IMR-90 (cell line): ENCODE results near the gene CAB39. TPM values are rescaled to one million over a fixed set of nuclear protein-coding genes. Genes with fewer than 3 reads are reported as not detected.

ENCODE experiments used
- ATAC-seq: fragments of 200-7000 bp; cut with Tn5 transposase; 2 replicates; pipeline ENCODE4 v1.9.1; 2020; ENCODE audit warnings: low read depth, mild to moderate bottlenecking, moderate library complexity
- BruUV-seq: library from RNA; stranded (reverse); fragments of 400-500 nt; replicated peaks from 2 replicates; lab custom pipeline; 2021; lab: Mats Ljungman, UMichigan
- CTCF ChIA-PET: fragments of 300-600 bp; formaldehyde crosslinking; extraction: SDS; loops from one replicate; lab custom pipeline; 2021; ENCODE audit warnings: antibody characterized with exemption; lab: Yijun Ruan, JAX
- POLR2A ChIA-PET: fragments of 300-600 bp; sonication (Branson Sonifier 250); formaldehyde crosslinking; loops from one replicate; lab custom pipeline; 2022; ENCODE audit warnings: antibody characterized with exemption; ENCODE audit not compliant: unreplicated experiment; lab: Charles Lee
- DNase-seq: peaks from one replicate; pipeline ENCODE4 v3.0.0; 2013
- H2AFZ ChIP-seq: replicated peaks from 2 replicates; pipeline ENCODE3; 2013; ENCODE audit warnings: low read length, mild to moderate bottlenecking; ENCODE audit not compliant: poor library complexity
- H2AK5ac ChIP-seq: 2 replicates; pipeline ENCODE4 v1.6.1; 2013; ENCODE audit warnings: low read depth, low read length, inconsistent platforms
- H2AK9ac ChIP-seq: replicated peaks from 2 replicates; pipeline ENCODE3; 2013; ENCODE audit warnings: mild to moderate bottlenecking, low read depth, low read length, moderate library complexity; ENCODE audit not compliant: poor library complexity
- H2BK120ac ChIP-seq: 2 replicates; pipeline ENCODE4 v1.6.1; 2013; ENCODE audit warnings: low read depth, low read length, inconsistent platforms
- H2BK15ac ChIP-seq: 3 replicates; pipeline ENCODE4 v1.6.1; 2013; ENCODE audit warnings: low read depth, low read length, inconsistent platforms
- H2BK20ac ChIP-seq: 2 replicates; pipeline ENCODE4 v1.6.1; 2013; ENCODE audit warnings: low read depth, mild to moderate bottlenecking, inconsistent platforms, low read length, moderate library complexity
- H2BK5ac ChIP-seq: 2 replicates; pipeline ENCODE4 v1.6.1; 2013; ENCODE audit warnings: mild to moderate bottlenecking, low read depth, low read length, inconsistent platforms; ENCODE audit not compliant: poor library complexity, severe bottlenecking
- H3K14ac ChIP-seq: replicated peaks from 2 replicates; pipeline ENCODE4 v1.6.1; 2013; ENCODE audit warnings: low read depth, low read length, inconsistent platforms
- H3K18ac ChIP-seq: 2 replicates; pipeline ENCODE4 v1.6.1; 2013; ENCODE audit warnings: low read depth, low read length, control low read depth
- H3K23ac ChIP-seq: 2 replicates; pipeline ENCODE4 v1.6.1; 2013; ENCODE audit warnings: low read depth, low read length, inconsistent platforms
- H3K27ac ChIP-seq: 2 replicates; pipeline ENCODE4 v1.5.1; 2013; ENCODE audit warnings: mild to moderate bottlenecking, control low read depth, low read length; ENCODE audit not compliant: insufficient read depth
- H3K27me3 ChIP-seq: 2 replicates; pipeline ENCODE4 v1.6.1; 2013; ENCODE audit warnings: low read length; ENCODE audit not compliant: control insufficient read depth, insufficient read depth
- H3K36me3 ChIP-seq: 2 replicates; pipeline ENCODE4 v1.6.1; 2013; ENCODE audit warnings: low read length, mixed read lengths; ENCODE audit not compliant: control insufficient read depth, insufficient read depth
- H3K4ac ChIP-seq: 2 replicates; pipeline ENCODE4 v1.6.1; 2013; ENCODE audit warnings: low read depth, low read length, inconsistent platforms
- H3K4me1 ChIP-seq: 2 replicates; pipeline ENCODE4 v1.6.1; 2013; ENCODE audit warnings: low read length, mixed read lengths; ENCODE audit not compliant: control insufficient read depth, insufficient read depth
- H3K4me2 ChIP-seq: 2 replicates; pipeline ENCODE4 v1.6.1; 2013; ENCODE audit warnings: low read depth, mild to moderate bottlenecking, control low read depth, low read length, moderate library complexity
- H3K4me3 ChIP-seq: 2 replicates; pipeline ENCODE4 v1.5.1; 2013; ENCODE audit warnings: low read depth, mild to moderate bottlenecking, control low read depth, low read length, moderate library complexity; ENCODE audit not compliant: insufficient read depth
- H3K56ac ChIP-seq: 2 replicates; pipeline ENCODE4 v1.6.1; 2013; ENCODE audit warnings: low read length, inconsistent platforms; ENCODE audit not compliant: insufficient read depth; ENCODE audit errors: extremely low read depth
- H3K79me1 ChIP-seq, 2 experiments: 2 replicates each; pipeline ENCODE4 v1.6.1; 2013; ENCODE audit warnings: low read length in 2 of 2, inconsistent platforms in 1 of 2, low read depth in 1 of 2
- H3K9ac ChIP-seq: 2 replicates; pipeline ENCODE4 v1.6.1; 2013; ENCODE audit warnings: low read depth, low read length, control low read depth
- H3K9me1 ChIP-seq: 2 replicates; pipeline ENCODE4 v1.6.1; 2013; ENCODE audit warnings: low read length, inconsistent platforms; ENCODE audit not compliant: insufficient read depth
- H3K9me3 ChIP-seq: 2 replicates; pipeline ENCODE4 v1.6.1; 2013; ENCODE audit warnings: low read length; ENCODE audit not compliant: control insufficient read depth, insufficient read depth
- H4K20me1 ChIP-seq: 2 replicates; pipeline ENCODE4 v1.6.1; 2013; ENCODE audit warnings: low read length, inconsistent platforms; ENCODE audit not compliant: insufficient read depth
- H4K5ac ChIP-seq: 2 replicates; pipeline ENCODE4 v1.6.1; 2013; ENCODE audit warnings: mild to moderate bottlenecking, low read depth, low read length, control low read depth
- H4K8ac ChIP-seq, 2 experiments: 2 replicates each; pipeline ENCODE4 v1.6.1; 2013; ENCODE audit warnings: low read depth in 2 of 2, low read length in 2 of 2, control low read depth in 1 of 2, inconsistent platforms in 1 of 2
- H4K91ac ChIP-seq: 2 replicates; pipeline ENCODE4 v1.6.1; 2013; ENCODE audit warnings: low read depth, low read length, inconsistent platforms; ENCODE audit not compliant: insufficient read depth
- BHLHE40 ChIP-seq: fragments of 150-350 bp; IDR thresholded peaks from 2 replicates; pipeline ENCODE4 v1.6.1; 2016; ENCODE audit warnings: mild to moderate bottlenecking, low read depth, low read length
- CEBPB ChIP-seq: IDR thresholded peaks from 2 replicates; pipeline ENCODE4 v1.6.1; 2012; ENCODE audit warnings: low read depth, low read length, improper control_type of control experiment
- CTCF ChIP-seq: conservative IDR thresholded peaks from 2 replicates; pipeline ENCODE4 v1.5.1; 2012; ENCODE audit warnings: mild to moderate bottlenecking, low read depth, low read length, improper control_type of control experiment
- FOS ChIP-seq: fragments of 150-350 bp; IDR thresholded peaks from 2 replicates; pipeline ENCODE4 v1.6.1; 2016; ENCODE audit warnings: low read depth, low read length
- MAFK ChIP-seq: IDR thresholded peaks from 2 replicates; pipeline ENCODE4 v1.6.1; 2012; ENCODE audit warnings: low read depth, low read length, improper control_type of control experiment
- MAZ ChIP-seq: IDR thresholded peaks from 2 replicates; pipeline ENCODE4 v1.6.1; 2012; ENCODE audit warnings: low read depth, mild to moderate bottlenecking, low read length, improper control_type of control experiment, moderate library complexity, borderline replicate concordance
- MXI1 ChIP-seq: IDR thresholded peaks from 2 replicates; pipeline ENCODE4 v1.6.1; 2012; ENCODE audit warnings: low read depth, mild to moderate bottlenecking, low read length, moderate library complexity, borderline replicate concordance
- POLR2A ChIP-seq: IDR thresholded peaks from 2 replicates; pipeline ENCODE4 v1.6.1; 2012; ENCODE audit warnings: mild to moderate bottlenecking, low read depth, low read length
- RAD21 ChIP-seq: IDR thresholded peaks from 2 replicates; pipeline ENCODE4 v1.6.1; 2012; ENCODE audit warnings: low read length, improper control_type of control experiment
- RCOR1 ChIP-seq: IDR thresholded peaks from 2 replicates; pipeline ENCODE4 v1.6.1; 2012; ENCODE audit warnings: mild to moderate bottlenecking, low read length, improper control_type of control experiment; ENCODE audit not compliant: insufficient replicate concordance
- RFX5 ChIP-seq: IDR thresholded peaks from 2 replicates; pipeline ENCODE4 v1.8.0; 2012; ENCODE audit warnings: low read depth, mild to moderate bottlenecking, low read length, moderate library complexity
- SMC3 ChIP-seq: fragments of 150-350 bp; IDR thresholded peaks from 2 replicates; pipeline ENCODE4 v1.6.1; 2016; ENCODE audit warnings: low read depth, mild to moderate bottlenecking, antibody characterized with exemption, low read length, moderate library complexity
- USF2 ChIP-seq: fragments of 150-350 bp; IDR thresholded peaks from 2 replicates; pipeline ENCODE4 v1.6.1; 2017; ENCODE audit warnings: mild to moderate bottlenecking, antibody characterized with exemption, low read length, low read depth
- WGBS, 2 experiments: methylation state at CpG; one replicate each; pipeline versions ENCODE4 v1.1.5 to v1.1.7; 2013; ENCODE audit warnings: missing lambda C conversion rate in 2 of 2; ENCODE audit not compliant: insufficient read length in 1 of 2; ENCODE audit errors: extremely low coverage in 2 of 2; 5-methylcytosine and 5-hydroxymethylcytosine counted together
- dilution Hi-C: fragments of 300-500 bp; cut with HindIII; formaldehyde crosslinking; loops from one replicate; pipeline ENCODE4 v1.14.3; 2018; ENCODE audit warnings: low sequenced_read_pairs; ENCODE audit not compliant: unreplicated experiment
- in situ Hi-C: fragments of 300-500 bp; cut with MboI; formaldehyde crosslinking; loops from 3 replicates; pipeline ENCODE4 v1.14.3; 2019; ENCODE audit warnings: low sequenced_read_pairs, inconsistent platforms, mixed read lengths
- intact Hi-C: fragments of 100-400 bp; cut with micrococcal nuclease; formaldehyde crosslinking; loops from 2 replicates; pipeline ENCODE4 v1.10.0; 2022
- polyA plus RNA-seq, 3 experiments: library from polyadenylated mRNA; depleted of rRNA; stranded (reverse); fragments of >200 nt; gene quantifications; 2 replicates each; pipeline ENCODE4 v1.2.3, GENCODE V29; 2012; ENCODE audit warnings: low replicate concordance in 1 of 3
- total RNA-seq: library from RNA; depleted of rRNA; stranded (reverse); fragments of >200 nt; gene quantifications from 2 replicates; pipeline ENCODE4 v1.2.3, GENCODE V29; 2012

The CAB39 gene
- total and polyA plus RNA-seq, 2 of the 4 experiments (the other 2 are of a cell fraction) = 38.2 to 71.7 TPM

- no TSS peak for BruUV-seq
- H3K4me1 ChIP-seq = peaks cover 28% of the 10 kb centered on the region
- TF ChIP-seq CTCF = no peak
- peak; percentile 65; the same call in 1 of the 2 replicates for TF ChIP-seq MAZ
- TF ChIP-seq RFX5 = no peak
- peak; percentile 98 for TF ChIP-seq RCOR1
- peak; percentile 75; the same call in 1 of the 2 replicates for TF ChIP-seq POLR2A
- TF ChIP-seq MAFK = peak; percentile 94
- 0 out of 2 replicates have a peak, but pooled peaks have one; percentile 10 for TF ChIP-seq RAD21
- no peak for TF ChIP-seq SMC3
- peak; percentile 85 for TF ChIP-seq CEBPB
- TF ChIP-seq MXI1 = no peak; the same call in 1 of the 2 replicates
- TF ChIP-seq USF2 = 0 out of 2 replicates have a peak, but pooled peaks have one; percentile 6
- TF ChIP-seq BHLHE40 = peak; percentile 87
- peak; percentile 100 for TF ChIP-seq FOS
Measured at GRCh38 chr2:230793572-230794359, 81.1 kb downstream of the CAB39 start.

More at GRCh38 chr2:230793572-230794359, 81.1 kb downstream of the CAB39 start:
- Histone ChIP-seq H2AFZ (peak overlapping the region; percentile 50), H3K4me3 (no peak overlapping the region), H3K27ac (peak overlapping the region; percentile 86), H4K5ac (peak overlapping the region; percentile 40), H2AK9ac (peak overlapping the region; percentile 88), H3K23ac (peak overlapping the region; percentile 97), H2AK5ac (peak overlapping the region; percentile 97), H3K27me3 (no peaks in the 10 kb centered on the region), H4K91ac (peak overlapping the region; percentile 93), H3K79me1 (peaks cover 33 to 72% of the 10 kb centered on the region in 2 experiments), H2BK15ac (peak overlapping the region; percentile 81; the same call in 2 of the 3 replicates), H3K14ac (peak overlapping the region; percentile 89), H2BK20ac (peak overlapping the region; percentile 100), H3K4ac (peak overlapping the region; percentile 100), H3K56ac (peak overlapping the region; percentile 83), H3K9ac (peak overlapping the region; percentile 9; the same call in 1 of the 2 replicates), H3K9me1 (peaks cover 8% of the 10 kb centered on the region), H3K36me3 (peaks cover 19% of the 10 kb centered on the region), H3K9me3 (peaks cover 9% of the 10 kb centered on the region), H2BK5ac (peak overlapping the region; percentile 98), H4K20me1 (peaks cover 4% of the 10 kb centered on the region; the same call in 1 of the 2 replicates), H2BK120ac (peak overlapping the region; percentile 99), H3K18ac (peak overlapping the region; percentile 64), H3K4me2 (peak overlapping the region; percentile 51), H4K8ac (peak overlapping the region; percentile 4 to 95; a peak in 2 of 4 replicates)
- in situ Hi-C loops (no loop called here), intact Hi-C loops (loop anchor here (1.0 kb wide), 2 partner anchors 34 to 80 kb away; no protein-coding TSS in a partner anchor), dilution Hi-C loops (no loop called here)
- CTCF ChIA-PET = interaction anchor here (0.5 to 0.6 kb wide), 3 partner anchors 64 to 728 kb away, joined by 3 to 5 read pairs (median 3); no protein-coding TSS in a partner anchor
- peak; percentile 100 for DNase-seq
- no CpG with 5 or more reads among the region's 8 CpGs for WGBS, 2 experiments
- POLR2A ChIA-PET = interaction anchor here (1.0 kb wide), 2 partner anchors 8 to 79 kb away, joined by 4 to 5 read pairs; no protein-coding TSS in a partner anchor
- peak; percentile 87 for ATAC-seq
